GM21367 (cell line): ENCODE measurements around the gene PRKN.
"Not testable (repeated sequence)": the region's sequence is repeated elsewhere in the genome, so short reads cannot be mapped to it uniquely, and the experiment has no call there.

ENCODE experiments used
- ATAC-seq: cut with Tn5 transposase; IDR thresholded peaks from one replicate; pipeline ENCODE4 v1.9.1; 2021; ENCODE audit not compliant: unreplicated experiment

The PRKN gene

GRCh38 chr6:161833099-161833860, 894.3 kb downstream of the PRKN start:
- ATAC-seq, result no peak

GRCh38 chr6:161832622-161833021, 894.9 kb downstream of the PRKN start:
- no peak for ATAC-seq

- no peak for ATAC-seq
These were observed 896.5 kb downstream of the PRKN start for GRCh38 chr6:161830866-161831616.

GRCh38 chr6:161829291-161829729, 898.3 kb downstream of the PRKN start:
- ATAC-seq, result no peak

GRCh38 chr6:161828355-161828754, 899.2 kb downstream of the PRKN start:
- no peak for ATAC-seq

- ATAC-seq, result no peak
These were observed 901.1 kb downstream of the PRKN start for GRCh38 chr6:161826512-161826911.

GRCh38 chr6:161822204-161822603, 905.4 kb downstream of the PRKN start:
- ATAC-seq, result not testable (repeated sequence)

GRCh38 chr6:161817881-161818280, 909.7 kb downstream of the PRKN start:
- no peak for ATAC-seq

GRCh38 chr6:161815965-161816364, 911.6 kb downstream of the PRKN start:
- no peak for ATAC-seq

- no peak for ATAC-seq
These were observed 914.4 kb downstream of the PRKN start for GRCh38 chr6:161813156-161813555.

GRCh38 chr6:161809971-161810370, 917.6 kb downstream of the PRKN start:
- ATAC-seq, result no peak

GRCh38 chr6:161804838-161805237, 922.7 kb downstream of the PRKN start:
- no peak for ATAC-seq

GRCh38 chr6:161803131-161803530, 924.4 kb downstream of the PRKN start:
- ATAC-seq, result no peak

- no peak for ATAC-seq
These were observed 925.3 kb downstream of the PRKN start for GRCh38 chr6:161802231-161802630.

GRCh38 chr6:161798844-161799394, 928.6 kb downstream of the PRKN start:
- ATAC-seq, result no peak

GRCh38 chr6:161796681-161797080, 930.9 kb downstream of the PRKN start:
- ATAC-seq, result no peak

GRCh38 chr6:161792851-161793493, 934.6 kb downstream of the PRKN start:
- no peak for ATAC-seq

GRCh38 chr6:161788531-161788930, 939.0 kb downstream of the PRKN start:
- no peak for ATAC-seq

- ATAC-seq, result no peak
These were observed 955.4 kb downstream of the PRKN start for GRCh38 chr6:161772176-161772575.

GRCh38 chr6:161761966-161762365, 965.6 kb downstream of the PRKN start:
- ATAC-seq, result no peak

- no peak for ATAC-seq
These were observed 972.5 kb downstream of the PRKN start for GRCh38 chr6:161755080-161755479.
